Keratinocyte (primary cell): Measurements from ENCODE around the gene NF2. TPM values are rescaled to one million over a fixed set of nuclear protein-coding genes. Genes with fewer than 3 reads are reported as not detected.

Experiments used
- DNase-seq: peaks from one replicate; pipeline ENCODE4 v3.0.0-alpha.2; 2011; ENCODE audit warnings: low read depth, missing footprints, low spot score
- FAIRE-seq: peaks from 2 replicates; lab custom pipeline; 2011; peaks lifted over from hg19 to GRCh38; lab: Jason Lieb, UNC
- H2AFZ ChIP-seq: 2 replicates; pipeline ENCODE4 v1.6.0; 2012; ENCODE audit warnings: low read length, control low read depth, inconsistent platforms; ENCODE audit not compliant: control insufficient read depth
- H3K27ac ChIP-seq: 2 replicates; pipeline ENCODE4 v1.5.1; 2011; ENCODE audit warnings: low read length; ENCODE audit not compliant: control insufficient read depth, insufficient read depth
- H3K27me3 ChIP-seq: 3 replicates; pipeline ENCODE4 v1.6.0; 2011; ENCODE audit warnings: low read length; ENCODE audit not compliant: control insufficient read depth, insufficient read depth; ENCODE audit errors: extremely low read depth
- H3K36me3 ChIP-seq, 2 experiments: 2 replicates in 1 of 2; 3 replicates in 1 of 2; pipeline ENCODE4 v1.5.1; 2011; ENCODE audit warnings: low read length in 2 of 2, mild to moderate bottlenecking in 1 of 2; ENCODE audit not compliant: control insufficient read depth in 2 of 2, insufficient read depth in 2 of 2; ENCODE audit errors: extremely low read depth in 1 of 2
- H3K4me1 ChIP-seq: 3 replicates; pipeline ENCODE4 v1.5.1; 2011; ENCODE audit warnings: low read length; ENCODE audit not compliant: control insufficient read depth, insufficient read depth; ENCODE audit errors: extremely low read depth
- H3K4me2 ChIP-seq: 3 replicates; pipeline ENCODE4 v1.6.0; 2011; ENCODE audit warnings: low read depth, low read length; ENCODE audit not compliant: control insufficient read depth, insufficient read depth; ENCODE audit errors: extremely low read depth
- H3K4me3 ChIP-seq, 3 experiments: fragments of 200-600 bp in 1 of 3; sonication (generic) in 1 of 3; 2 replicates in 2 of 3; 3 replicates in 1 of 3; pipeline ENCODE4 v1.5.1; 2011 to 2016; ENCODE audit warnings: low read length in 3 of 3, mild to moderate bottlenecking in 3 of 3, control low read depth in 2 of 3, inconsistent platforms in 1 of 3, low read depth in 1 of 3, mixed read lengths in 1 of 3, mixed run types in 1 of 3, moderate library complexity in 1 of 3; ENCODE audit not compliant: control insufficient read depth in 2 of 3, insufficient read depth in 2 of 3; ENCODE audit errors: extremely low read depth in 1 of 3
- H3K79me2 ChIP-seq: 2 replicates; pipeline ENCODE4 v1.6.0; 2012; ENCODE audit warnings: low read length; ENCODE audit not compliant: control insufficient read depth, insufficient read depth
- H3K9ac ChIP-seq: 3 replicates; pipeline ENCODE4 v1.6.0; 2011; ENCODE audit warnings: low read length; ENCODE audit not compliant: control insufficient read depth, insufficient read depth; ENCODE audit errors: extremely low read depth
- H3K9me1 ChIP-seq: 3 replicates; pipeline ENCODE4 v1.6.0; 2011; ENCODE audit warnings: low read length; ENCODE audit not compliant: control insufficient read depth, insufficient read depth; ENCODE audit errors: extremely low read depth
- H3K9me3 ChIP-seq: 2 replicates; pipeline ENCODE4 v1.5.1; 2012; ENCODE audit warnings: low read depth, low read length; ENCODE audit not compliant: control insufficient read depth
- H4K20me1 ChIP-seq: 3 replicates; pipeline ENCODE4 v1.6.0; 2011; ENCODE audit warnings: low read length; ENCODE audit not compliant: control insufficient read depth, insufficient read depth; ENCODE audit errors: extremely low read depth
- EZH2 ChIP-seq: IDR thresholded peaks from one replicate; pipeline ENCODE4 v1.6.1; 2012; ENCODE audit warnings: inconsistent platforms, mild to moderate bottlenecking, low read length, moderate library complexity
- dilution Hi-C: fragments of 300-500 bp; cut with MboI; formaldehyde crosslinking; loops from one replicate; pipeline ENCODE4 v1.7.0; 2020; ENCODE audit warnings: low sequenced_read_pairs; ENCODE audit not compliant: extremely low pct_ligation_motif_present
- polyA plus RNA-seq, 5 experiments: library from polyadenylated mRNA; depleted of rRNA in 3 of 5; stranded (reverse) in 3 of 5; stranded (forward) in 1 of 5; unstranded in 1 of 5; fragments of >200 nt; gene quantifications; 1 replicate in 1 of 5; 2 replicates in 3 of 5; 3 replicates in 1 of 5; pipeline versions ENCODE4 v1.2.1 to v1.2.3, GENCODE V29; 2011 to 2012; ENCODE audit warnings: missing spikeins in 2 of 5, low read depth in 1 of 5, low replicate concordance in 1 of 5
- TF ChIP-seq, protein P1 (sequence below), 3 experiments: IDR thresholded peaks in 1 of 3; conservative IDR thresholded peaks in 1 of 3; optimal IDR thresholded peaks in 1 of 3; 2 replicates in 2 of 3; 3 replicates in 1 of 3; pipeline versions ENCODE3 to v1.5.1; 2011; ENCODE audit warnings: low read length in 3 of 3, mild to moderate bottlenecking in 3 of 3, moderate library complexity in 2 of 3, control low read depth in 1 of 3, inconsistent platforms in 1 of 3; ENCODE audit not compliant: insufficient read depth in 2 of 3; ENCODE audit errors: extremely low read depth in 1 of 3

The NF2 gene
- polyA plus RNA-seq, 1 donor (not counting 4 experiments of a cell fraction or from before 2014, with no cell fraction given), result 50.2 TPM

GRCh38 chr22:29702000-29702930 lies 98.8 kb downstream of the NF2 start:
- Histone ChIP-seq H3K9ac (no peak overlapping the region), H3K4me1 (peaks cover 15% of the 10 kb centered on the region)

GRCh38 chr22:29702931-29703501 lies 99.6 kb downstream of the NF2 start:
- no peaks in the 10 kb centered on the region for H3K9me1 ChIP-seq
- H3K4me2 ChIP-seq, result no peak overlapping the region
- no peak overlapping the region for H3K9ac ChIP-seq
- no peak overlapping the region for H3K4me3 ChIP-seq
- dilution Hi-C loops, result no loop called here
- no peak for DNase-seq
- no peak overlapping the region for H2AFZ ChIP-seq
- H3K27me3 ChIP-seq, result peaks cover 39% of the 10 kb centered on the region
- no peak for FAIRE-seq
- H3K27ac ChIP-seq, result no peak overlapping the region
- H3K36me3 ChIP-seq, result no peaks in the 10 kb centered on the region
- H3K4me1 ChIP-seq, result peaks cover 15% of the 10 kb centered on the region
- no peaks in the 10 kb centered on the region for H3K79me2 ChIP-seq
- no peaks in the 10 kb centered on the region for H3K9me3 ChIP-seq
- no peak for TF ChIP-seq EZH2
- TF ChIP-seq, protein P1, sequence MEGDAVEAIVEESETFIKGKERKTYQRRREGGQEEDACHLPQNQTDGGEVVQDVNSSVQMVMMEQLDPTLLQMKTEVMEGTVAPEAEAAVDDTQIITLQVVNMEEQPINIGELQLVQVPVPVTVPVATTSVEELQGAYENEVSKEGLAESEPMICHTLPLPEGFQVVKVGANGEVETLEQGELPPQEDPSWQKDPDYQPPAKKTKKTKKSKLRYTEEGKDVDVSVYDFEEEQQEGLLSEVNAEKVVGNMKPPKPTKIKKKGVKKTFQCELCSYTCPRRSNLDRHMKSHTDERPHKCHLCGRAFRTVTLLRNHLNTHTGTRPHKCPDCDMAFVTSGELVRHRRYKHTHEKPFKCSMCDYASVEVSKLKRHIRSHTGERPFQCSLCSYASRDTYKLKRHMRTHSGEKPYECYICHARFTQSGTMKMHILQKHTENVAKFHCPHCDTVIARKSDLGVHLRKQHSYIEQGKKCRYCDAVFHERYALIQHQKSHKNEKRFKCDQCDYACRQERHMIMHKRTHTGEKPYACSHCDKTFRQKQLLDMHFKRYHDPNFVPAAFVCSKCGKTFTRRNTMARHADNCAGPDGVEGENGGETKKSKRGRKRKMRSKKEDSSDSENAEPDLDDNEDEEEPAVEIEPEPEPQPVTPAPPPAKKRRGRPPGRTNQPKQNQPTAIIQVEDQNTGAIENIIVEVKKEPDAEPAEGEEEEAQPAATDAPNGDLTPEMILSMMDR (optimal IDR thresholded peaks at IDR 0.05 in 1 of 3, IDR thresholded peaks at IDR 0.05 in 1 of 3, conservative IDR thresholded peaks at IDR 0.05 in 1 of 3; ENCODE audit: extremely low read depth in 1 of 3, insufficient read depth in 2 of 3, low read length in 3 of 3), result no peak
- peaks cover 2% of the 10 kb centered on the region for H4K20me1 ChIP-seq

More at GRCh38 chr22:29702000-29702930, 98.8 kb downstream of the NF2 start:
- Histone ChIP-seq H3K36me3 (no peaks in the 10 kb centered on the region), H3K27ac (no peak overlapping the region), H3K27me3 (peaks cover 35% of the 10 kb centered on the region), H2AFZ (no peak overlapping the region), H3K4me3 (no peak overlapping the region), H3K9me1 (no peaks in the 10 kb centered on the region), H3K9me3 (no peaks in the 10 kb centered on the region), H3K4me2 (no peak overlapping the region), H4K20me1 (peaks cover 2% of the 10 kb centered on the region), H3K79me2 (no peaks in the 10 kb centered on the region)
- DNase-seq (no peak), FAIRE-seq (no peak)
- TF ChIP-seq EZH2, result no peak
- TF ChIP-seq, protein P1 (optimal IDR thresholded peaks at IDR 0.05 in 1 of 3, IDR thresholded peaks at IDR 0.05 in 1 of 3, conservative IDR thresholded peaks at IDR 0.05 in 1 of 3; ENCODE audit: extremely low read depth in 1 of 3, insufficient read depth in 2 of 3, low read length in 3 of 3), result peak in 2 of 3 experiments; percentile 30 to 31
- dilution Hi-C loops, result no loop called here
